SK-N-SH (cell line): ENCODE measurements around the gene VOPP1. TPM values are rescaled to one million over a fixed set of nuclear protein-coding genes. Genes with fewer than 3 reads are reported as not detected.

Experiments
- CTCF ChIA-PET: fragments of 300-600, 350-600 bp; formaldehyde crosslinking; extraction: SDS; loops from one replicate; lab custom pipeline; 2021; lab: Yijun Ruan, JAX
- POLR2A ChIA-PET: fragments of 350-600 bp; sonication (Branson Sonifier 250); formaldehyde crosslinking; extraction: SDS; loops from one replicate; lab custom pipeline; 2020; ENCODE audit warnings: antibody characterized with exemption, inconsistent platforms; lab: Yijun Ruan, JAX
- DNase-seq: peaks from one replicate; pipeline ENCODE4 v3.0.0; 2012
- H2AFZ ChIP-seq: fragments of 200-600 bp; sonication (generic); 2 replicates; pipeline ENCODE4 v1.8.1; 2016; ENCODE audit warnings: antibody characterized with exemption, mild to moderate bottlenecking, low read depth
- H3F3A ChIP-seq: fragments of 200-600 bp; sonication (generic); replicated peaks from 2 replicates; pipeline ENCODE3; 2016; ENCODE audit warnings: antibody characterized with exemption, mild to moderate bottlenecking; ENCODE audit not compliant: insufficient read depth
- H3K27ac ChIP-seq, 2 experiments: fragments of 200-500 bp in 1 of 2; fragments of 200-600 bp in 1 of 2; sonication (Bioruptor generic) in 1 of 2; sonication (generic), shearing (Covaris generic) in 1 of 2; 2 replicates each; pipeline versions ENCODE4 v1.5.1 to v1.6.1; 2014 to 2016; ENCODE audit warnings: low read depth in 2 of 2, inconsistent platforms in 1 of 2, low read length in 1 of 2, mild to moderate bottlenecking in 1 of 2, mixed read lengths in 1 of 2
- H3K27me3 ChIP-seq: fragments of 200-600 bp; sonication (generic), shearing (Covaris generic); 2 replicates; pipeline ENCODE4 v1.6.1; 2016; ENCODE audit warnings: mixed run types; ENCODE audit not compliant: insufficient read depth
- H3K36me3 ChIP-seq, 2 experiments: fragments of 200-500 bp in 1 of 2; fragments of 200-600 bp in 1 of 2; sonication (Bioruptor generic) in 1 of 2; sonication (generic) in 1 of 2; replicated peaks in 1 of 2; 2 replicates each; pipeline versions ENCODE3 to v1.5.1; 2014 to 2016; ENCODE audit warnings: low read length in 1 of 2, mild to moderate bottlenecking in 1 of 2; ENCODE audit not compliant: insufficient read depth in 2 of 2, control insufficient read depth in 1 of 2
- H3K4me1 ChIP-seq, 2 experiments: fragments of 200-500 bp in 1 of 2; fragments of 200-600 bp in 1 of 2; sonication (Bioruptor generic) in 1 of 2; sonication (generic), shearing (Covaris generic) in 1 of 2; 2 replicates each; pipeline versions ENCODE4 v1.5.1 to v1.6.1; 2014 to 2016; ENCODE audit warnings: low read depth in 1 of 2, low read length in 1 of 2, mixed run types in 1 of 2; ENCODE audit not compliant: insufficient read depth in 2 of 2, control insufficient read depth in 1 of 2
- H3K4me2 ChIP-seq: fragments of 200-600 bp; sonication (generic), shearing (Covaris generic); 2 replicates; pipeline ENCODE4 v1.6.1; 2017; ENCODE audit warnings: mixed run types
- H3K4me3 ChIP-seq, 2 experiments: fragments of 200-500 bp in 1 of 2; fragments of 200-600 bp in 1 of 2; sonication (Bioruptor generic) in 1 of 2; sonication (generic), shearing (Covaris generic) in 1 of 2; 2 replicates each; pipeline versions ENCODE4 v1.5.1 to v1.8.1; 2014 to 2016; ENCODE audit warnings: low read depth in 2 of 2, inconsistent platforms in 1 of 2, low read length in 1 of 2, mild to moderate bottlenecking in 1 of 2, mixed read lengths in 1 of 2, moderate library complexity in 1 of 2
- H3K79me2 ChIP-seq: fragments of 200-600 bp; sonication (generic); 2 replicates; pipeline ENCODE4 v1.8.1; 2017; ENCODE audit warnings: mild to moderate bottlenecking; ENCODE audit not compliant: insufficient read depth
- H3K9ac ChIP-seq: fragments of 200-600 bp; sonication (generic); 2 replicates; pipeline ENCODE4 v1.6.1; 2017; ENCODE audit warnings: mixed run types
- H3K9me2 ChIP-seq: fragments of 200-600 bp; sonication (generic); 2 replicates; pipeline ENCODE4 v1.6.1; 2017; ENCODE audit warnings: mixed run types
- H3K9me3 ChIP-seq: fragments of 200-600 bp; sonication (generic); 2 replicates; pipeline ENCODE4 v1.6.1; 2017; ENCODE audit warnings: mixed run types, mild to moderate bottlenecking, moderate library complexity
- H4K20me1 ChIP-seq: fragments of 200-600 bp; sonication (generic); 2 replicates; pipeline ENCODE4 v1.6.1; 2017; ENCODE audit warnings: mild to moderate bottlenecking, mixed run types; ENCODE audit not compliant: insufficient read depth
- CTCF ChIP-seq: fragments of 200-600 bp; sonication (generic); IDR thresholded peaks from 2 replicates; pipeline ENCODE4 v1.6.1; 2017; ENCODE audit warnings: antibody characterized with exemption, mild to moderate bottlenecking, moderate library complexity
- EP300 ChIP-seq, 2 experiments: IDR thresholded peaks; 2 replicates each; pipeline versions ENCODE4 v1.4.0 to v1.6.1; 2012; ENCODE audit warnings: borderline replicate concordance in 1 of 2, low read depth in 1 of 2, low read length in 1 of 2
- FOXJ3 ChIP-seq: sonication (generic); formaldehyde crosslinking; IDR thresholded peaks from 2 replicates; pipeline ENCODE4 v1.5.1; 2020; ENCODE audit warnings: mild to moderate bottlenecking, missing genetic modification reagents
- GABPA ChIP-seq: IDR thresholded peaks from 2 replicates; pipeline ENCODE4 v1.4.0; 2012; ENCODE audit warnings: low read depth, mild to moderate bottlenecking
- MEF2A ChIP-seq: IDR thresholded peaks from 2 replicates; pipeline ENCODE4 v1.4.0; 2012; ENCODE audit warnings: low read depth, borderline replicate concordance
- MXI1 ChIP-seq: IDR thresholded peaks from 2 replicates; pipeline ENCODE4 v1.6.1; 2012; ENCODE audit warnings: mild to moderate bottlenecking, low read depth, low read length, improper control_type of control experiment
- NFIC ChIP-seq: IDR thresholded peaks from 2 replicates; pipeline ENCODE4 v1.4.0; 2012; ENCODE audit warnings: borderline replicate concordance
- NRF1 ChIP-seq: IDR thresholded peaks from 2 replicates; pipeline ENCODE4 v1.6.1; 2012; ENCODE audit warnings: low read depth, mild to moderate bottlenecking, low read length
- PBX3 ChIP-seq: IDR thresholded peaks from 2 replicates; pipeline ENCODE4; 2012
- RCOR1 ChIP-seq: fragments of 150-350 bp; IDR thresholded peaks from 2 replicates; pipeline ENCODE4 v1.6.1; 2017; ENCODE audit warnings: antibody characterized with exemption, low read length
- RXRA ChIP-seq: IDR thresholded peaks from 2 replicates; pipeline ENCODE4 v1.4.0; 2012; ENCODE audit warnings: low read depth, mild to moderate bottlenecking, borderline replicate concordance
- SIN3A ChIP-seq: IDR thresholded peaks from 2 replicates; pipeline ENCODE4 v1.6.1; 2012; ENCODE audit warnings: low read depth, mild to moderate bottlenecking, low read length, moderate library complexity, borderline replicate concordance
- SMC3 ChIP-seq: IDR thresholded peaks from 2 replicates; pipeline ENCODE4 v1.6.1; 2012; ENCODE audit warnings: low read depth, low read length, improper control_type of control experiment
- TEAD4 ChIP-seq: IDR thresholded peaks from 2 replicates; pipeline ENCODE4 v1.4.0; 2012; ENCODE audit warnings: mild to moderate bottlenecking, borderline replicate concordance; ENCODE audit not compliant: insufficient read depth
- WGBS: methylation state at CpG from one replicate; pipeline ENCODE4 v1.1.6; 2017; ENCODE audit warnings: low lambda C conversion rate; 5-methylcytosine and 5-hydroxymethylcytosine counted together
- polyA plus RNA-seq, 3 experiments: library from polyadenylated mRNA; depleted of rRNA; stranded (reverse); fragments of >200 nt; gene quantifications; 2 replicates each; pipeline ENCODE4 v1.2.3, GENCODE V29; 2012
- TF ChIP-seq, protein P1 (sequence below): fragments of 150-350 bp; IDR thresholded peaks from 2 replicates; pipeline ENCODE4 v1.6.1; 2017; ENCODE audit warnings: antibody characterized with exemption, low read length, low read depth, borderline replicate concordance
- TF ChIP-seq, protein P2 (sequence below): IDR thresholded peaks from 2 replicates; pipeline ENCODE4 v1.4.0; 2012; ENCODE audit warnings: low read depth, borderline replicate concordance
- TF ChIP-seq, protein P3 (sequence below): IDR thresholded peaks from 2 replicates; pipeline ENCODE4 v1.4.0; 2012; ENCODE audit warnings: low read depth, borderline replicate concordance
- TF ChIP-seq, protein P4 (sequence below): fragments of 150-350 bp; IDR thresholded peaks from 2 replicates; pipeline ENCODE4 v1.6.1; 2016; ENCODE audit warnings: mild to moderate bottlenecking, low read depth, low read length

The VOPP1 gene
- polyA plus RNA-seq, 1 of the 3 experiments (the other 2 are of a cell fraction) = 69.5 TPM

GRCh38 chr7:55491346-55491745 lies 81.0 kb downstream of the VOPP1 start:
- DNase-seq = no peak
- Histone ChIP-seq H3K27me3 (no peaks in the 10 kb centered on the region), H3K4me1 (peaks cover 0 to 31% of the 10 kb centered on the region in 2 experiments; a peak in 2 of 4 replicates), H4K20me1 (no peaks in the 10 kb centered on the region), H2AFZ (no peak overlapping the region), H3K27ac (no peak overlapping the region), H3K4me3 (no peak overlapping the region), H3K9ac (no peak overlapping the region), H3K9me2 (no peaks in the 10 kb centered on the region), H3K4me2 (no peak overlapping the region), H3K9me3 (no peaks in the 10 kb centered on the region), H3K79me2 (peaks cover 28% of the 10 kb centered on the region; the same call in 1 of the 2 replicates), H3F3A (no peaks in the 10 kb centered on the region), H3K36me3 (peaks cover 31 to 63% of the 10 kb centered on the region in 2 experiments)
- ChIA-PET CTCF (interaction anchor here (1.0 to 2.7 kb wide), 5 partner anchors 9 to 103 kb away, joined by 3 to 11 read pairs (median 5); no protein-coding TSS in a partner anchor), POLR2A (no interaction called here)
- no peak for TF ChIP-seq TEAD4
- TF ChIP-seq MXI1 = no peak
- no peak for TF ChIP-seq RCOR1
- TF ChIP-seq, protein P1, sequence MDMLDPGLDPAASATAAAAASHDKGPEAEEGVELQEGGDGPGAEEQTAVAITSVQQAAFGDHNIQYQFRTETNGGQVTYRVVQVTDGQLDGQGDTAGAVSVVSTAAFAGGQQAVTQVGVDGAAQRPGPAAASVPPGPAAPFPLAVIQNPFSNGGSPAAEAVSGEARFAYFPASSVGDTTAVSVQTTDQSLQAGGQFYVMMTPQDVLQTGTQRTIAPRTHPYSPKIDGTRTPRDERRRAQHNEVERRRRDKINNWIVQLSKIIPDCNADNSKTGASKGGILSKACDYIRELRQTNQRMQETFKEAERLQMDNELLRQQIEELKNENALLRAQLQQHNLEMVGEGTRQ = no peak
- 97% methylated on average over 5 of the region's 5 CpGs for WGBS

DNA sequence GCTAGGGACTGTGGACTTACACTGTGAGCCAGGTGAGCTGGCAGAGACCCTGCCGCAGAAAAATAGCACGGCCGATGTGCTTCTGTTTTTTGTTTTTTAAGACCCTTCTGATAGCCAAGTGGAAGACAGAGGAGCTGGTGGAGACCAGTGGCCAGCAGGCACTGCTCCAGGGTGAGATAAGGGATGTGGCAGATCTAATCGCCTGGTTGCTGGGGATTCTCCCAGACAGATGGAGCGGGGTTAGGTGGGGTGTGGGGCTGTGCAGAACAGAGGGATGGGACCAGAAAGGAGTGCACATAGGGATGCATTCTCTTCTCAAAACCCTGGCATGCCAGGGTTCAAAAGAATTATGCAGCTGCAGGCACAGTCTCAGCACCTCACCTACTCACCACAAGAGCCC lies 82.2 kb downstream of the VOPP1 start:
- Histone ChIP-seq H3K4me1 (peaks cover 0 to 31% of the 10 kb centered on the region in 2 experiments; a peak in 2 of 4 replicates), H3K9me3 (no peaks in the 10 kb centered on the region), H4K20me1 (peaks cover 4% of the 10 kb centered on the region; the same call in 1 of the 2 replicates), H3K9me2 (no peaks in the 10 kb centered on the region), H3K27ac (peak overlapping the region in 1 of 2 experiments; percentile 65; a peak in 1 of 4 replicates), H3K27me3 (no peaks in the 10 kb centered on the region), H3K4me3 (no peak overlapping the region), H2AFZ (no peak overlapping the region), H3K4me2 (no peak overlapping the region), H3K79me2 (peaks cover 34% of the 10 kb centered on the region; the same call in 1 of the 2 replicates), H3F3A (no peaks in the 10 kb centered on the region), H3K9ac (no peak overlapping the region), H3K36me3 (peaks cover 31 to 52% of the 10 kb centered on the region in 2 experiments)
- whole genome bisulfite sequencing = 80% methylated on average over 5 of the region's 5 CpGs
- CTCF ChIA-PET = interaction anchor here (0.6 to 2.7 kb wide), 9 partner anchors 11 to 717 kb away, joined by 3 to 11 read pairs (median 4); no protein-coding TSS in a partner anchor
- DNase-seq = peak; percentile 91
- POLR2A ChIA-PET = no interaction called here
- TF ChIP-seq NRF1 = no peak
- TF ChIP-seq, protein P2, sequence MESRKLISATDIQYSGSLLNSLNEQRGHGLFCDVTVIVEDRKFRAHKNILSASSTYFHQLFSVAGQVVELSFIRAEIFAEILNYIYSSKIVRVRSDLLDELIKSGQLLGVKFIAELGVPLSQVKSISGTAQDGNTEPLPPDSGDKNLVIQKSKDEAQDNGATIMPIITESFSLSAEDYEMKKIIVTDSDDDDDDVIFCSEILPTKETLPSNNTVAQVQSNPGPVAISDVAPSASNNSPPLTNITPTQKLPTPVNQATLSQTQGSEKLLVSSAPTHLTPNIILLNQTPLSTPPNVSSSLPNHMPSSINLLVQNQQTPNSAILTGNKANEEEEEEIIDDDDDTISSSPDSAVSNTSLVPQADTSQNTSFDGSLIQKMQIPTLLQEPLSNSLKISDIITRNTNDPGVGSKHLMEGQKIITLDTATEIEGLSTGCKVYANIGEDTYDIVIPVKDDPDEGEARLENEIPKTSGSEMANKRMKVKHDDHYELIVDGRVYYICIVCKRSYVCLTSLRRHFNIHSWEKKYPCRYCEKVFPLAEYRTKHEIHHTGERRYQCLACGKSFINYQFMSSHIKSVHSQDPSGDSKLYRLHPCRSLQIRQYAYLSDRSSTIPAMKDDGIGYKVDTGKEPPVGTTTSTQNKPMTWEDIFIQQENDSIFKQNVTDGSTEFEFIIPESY = no peak
- TF ChIP-seq MEF2A = no peak
- TF ChIP-seq NFIC = no peak
- TF ChIP-seq GABPA = no peak
- TF ChIP-seq, protein P3, sequence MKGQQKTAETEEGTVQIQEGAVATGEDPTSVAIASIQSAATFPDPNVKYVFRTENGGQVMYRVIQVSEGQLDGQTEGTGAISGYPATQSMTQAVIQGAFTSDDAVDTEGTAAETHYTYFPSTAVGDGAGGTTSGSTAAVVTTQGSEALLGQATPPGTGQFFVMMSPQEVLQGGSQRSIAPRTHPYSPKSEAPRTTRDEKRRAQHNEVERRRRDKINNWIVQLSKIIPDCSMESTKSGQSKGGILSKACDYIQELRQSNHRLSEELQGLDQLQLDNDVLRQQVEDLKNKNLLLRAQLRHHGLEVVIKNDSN = no peak
- TF ChIP-seq FOXJ3 = peak; percentile 52; the same call in 1 of the 2 replicates
- TF ChIP-seq, protein P4, sequence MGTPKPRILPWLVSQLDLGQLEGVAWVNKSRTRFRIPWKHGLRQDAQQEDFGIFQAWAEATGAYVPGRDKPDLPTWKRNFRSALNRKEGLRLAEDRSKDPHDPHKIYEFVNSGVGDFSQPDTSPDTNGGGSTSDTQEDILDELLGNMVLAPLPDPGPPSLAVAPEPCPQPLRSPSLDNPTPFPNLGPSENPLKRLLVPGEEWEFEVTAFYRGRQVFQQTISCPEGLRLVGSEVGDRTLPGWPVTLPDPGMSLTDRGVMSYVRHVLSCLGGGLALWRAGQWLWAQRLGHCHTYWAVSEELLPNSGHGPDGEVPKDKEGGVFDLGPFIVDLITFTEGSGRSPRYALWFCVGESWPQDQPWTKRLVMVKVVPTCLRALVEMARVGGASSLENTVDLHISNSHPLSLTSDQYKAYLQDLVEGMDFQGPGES = no peak
- no peak for TF ChIP-seq SIN3A
- TF ChIP-seq CTCF = no peak
- TF ChIP-seq PBX3 = no peak
- peak; percentile 1; the same call in 1 of the 2 replicates for TF ChIP-seq SMC3
- TF ChIP-seq TEAD4 = no peak
- TF ChIP-seq EP300 (IDR thresholded peaks at IDR 0.05; ENCODE audit: borderline replicate concordance in 1 of 2, low read depth in 1 of 2, low read length in 1 of 2) = peak in 1 of 2 experiments; percentile 91; a peak in 2 of 4 replicates
- no peak for TF ChIP-seq RXRA
